T-helper 9 cell (primary cell): ENCODE measurements around the gene CDH16.
"Not testable (repeated sequence)": the region's sequence is repeated elsewhere in the genome, so short reads cannot be mapped to it uniquely, and the experiment has no call there.

Experiments used
- DNase-seq: peaks from one replicate; pipeline ENCODE4 v3.0.0-alpha.2; 2020

Gene CDH16

GRCh38 chr16:66946541-66946940, 27.9 kb upstream of the CDH16 start:
- DNase-seq, result no peak

- DNase-seq, result no peak
Measured at GRCh38 chr16:66945939-66946338, 27.3 kb upstream of the CDH16 start.

GRCh38 chr16:66944971-66945370, 26.3 kb upstream of the CDH16 start:
- DNase-seq, result not testable (repeated sequence)

- DNase-seq, result no peak
Measured at GRCh38 chr16:66944054-66944441, 25.4 kb upstream of the CDH16 start.

- no peak for DNase-seq
Measured at GRCh38 chr16:66943426-66944053, 24.9 kb upstream of the CDH16 start.

GRCh38 chr16:66942981-66943380, 24.3 kb upstream of the CDH16 start:
- no peak for DNase-seq

GRCh38 chr16:66940236-66940635, 21.6 kb upstream of the CDH16 start:
- no peak for DNase-seq

GRCh38 chr16:66939366-66939765, 20.7 kb upstream of the CDH16 start:
- no peak for DNase-seq

GRCh38 chr16:66937725-66938337, 19.1 kb upstream of the CDH16 start:
- DNase-seq, result no peak

GRCh38 chr16:66936889-66937554, 18.3 kb upstream of the CDH16 start:
- DNase-seq, result no peak

- DNase-seq, result no peak
Measured at GRCh38 chr16:66936462-66936861, 17.8 kb upstream of the CDH16 start.

- no peak for DNase-seq
Measured at GRCh38 chr16:66935314-66936011, 16.8 kb upstream of the CDH16 start, which contains the start of gene CES2. CES2 (plus strand) TSS chr16:66935516; CDS start chr16:66935636, 120 bp downstream.

- DNase-seq, result not testable (repeated sequence)
Measured at GRCh38 chr16:66934839-66935313, 16.2 kb upstream of the CDH16 start.

GRCh38 chr16:66934138-66934838, 15.6 kb upstream of the CDH16 start, which contains the start of gene CIAO2B:
CIAO2B (minus strand) TSS chr16:66934402; CDS start chr16:66934364, 38 bp downstream.
- DNase-seq, result peak; percentile 86

GRCh38 chr16:66933776-66934137, 15.1 kb upstream of the CDH16 start:
- DNase-seq, result no peak

GRCh38 chr16:66932076-66932475, 13.4 kb upstream of the CDH16 start:
- no peak for DNase-seq

GRCh38 chr16:66931665-66932064, 13.0 kb upstream of the CDH16 start:
- no peak for DNase-seq

- DNase-seq, result no peak
Measured at GRCh38 chr16:66930189-66930588, 11.5 kb upstream of the CDH16 start.

- no peak for DNase-seq
Measured at GRCh38 chr16:66928702-66929388, 10.2 kb upstream of the CDH16 start.

- no peak for DNase-seq
Measured at GRCh38 chr16:66927918-66928649, 9.4 kb upstream of the CDH16 start.

GRCh38 chr16:66926961-66927436, 8.3 kb upstream of the CDH16 start:
- no peak for DNase-seq
